Stomach (tissue), 9 donors: ENCODE data around the gene RTN4. TPM values are rescaled to one million over a fixed set of nuclear protein-coding genes. Genes with fewer than 3 reads are reported as not detected.
A peak's percentile ranks its signal among the peaks of the same experiment; 100 is the strongest.

Source experiments
- DNase-seq, 2 donors: peaks; one replicate each; pipeline versions ENCODE4 v3.0.0 to v3.0.0-alpha.2; 2013 to 2019
- H3K27ac ChIP-seq, 5 donors: fragments of 200-600 bp in 4 of 5; sonication (generic) in 4 of 5; one replicate each; pipeline ENCODE4 v1.5.1; 2013 to 2019; ENCODE audit warnings: mild to moderate bottlenecking in 1 of 5, moderate library complexity in 1 of 5
- H3K27me3 ChIP-seq, 3 donors: fragments of 200-600 bp; sonication (generic); one replicate each; pipeline ENCODE4 v1.5.1; 2017 to 2019; ENCODE audit warnings: mixed run types in 1 of 3
- H3K36me3 ChIP-seq, 4 donors: fragments of 200-600 bp; sonication (generic); 1 replicate in 3 of 4; 2 replicates in 1 of 4; pipeline ENCODE4 v1.5.1; 2016 to 2019
- H3K4me1 ChIP-seq, 4 donors: fragments of 200-600 bp; sonication (generic); one replicate each; pipeline ENCODE4 v1.5.1; 2016 to 2019
- H3K4me3 ChIP-seq, 4 donors: fragments of 200-600 bp; sonication (generic) in 3 of 4; one replicate each; pipeline ENCODE4 v1.5.1; 2016 to 2019; ENCODE audit warnings: mild to moderate bottlenecking in 1 of 4
- H3K9me3 ChIP-seq, 4 donors: fragments of 200-600 bp; sonication (generic); one replicate each; pipeline ENCODE4 v1.5.1; 2016 to 2019
- CTCF ChIP-seq, 7 experiments: fragments of 450-650 bp in 4 of 7; fragments of 200-600 bp in 3 of 7; sonication (generic) in 3 of 7; IDR thresholded peaks; one replicate each; pipeline ENCODE4 v1.5.1; 2016 to 2019; ENCODE audit warnings: antibody characterized with exemption in 7 of 7, control low read depth in 2 of 7, mild to moderate bottlenecking in 1 of 7
- EP300 ChIP-seq: sonication (generic); formaldehyde crosslinking; IDR thresholded peaks from one replicate; pipeline ENCODE4 v1.6.1; 2017; ENCODE audit warnings: antibody characterized with exemption
- POLR2A ChIP-seq, 4 donors: fragments of 450-650 bp; IDR thresholded peaks; one replicate each; pipeline ENCODE4 v1.6.1; 2016; ENCODE audit warnings: antibody characterized with exemption in 4 of 4, control low read depth in 2 of 4, mild to moderate bottlenecking in 1 of 4, moderate library complexity in 1 of 4
- POLR2AphosphoS5 ChIP-seq, 3 donors: sonication (generic); formaldehyde crosslinking; IDR thresholded peaks; one replicate each; pipeline ENCODE4 v1.6.1; 2016; ENCODE audit warnings: antibody characterized with exemption in 3 of 3
- WGBS, 5 donors: extraction: QIAGEN DNeasy Blood & Tissue Kit in 3 of 5; methylation state at CpG; one replicate each; pipeline versions ENCODE4 v1.1.5 to v1.1.7; 2013 to 2018; 5-methylcytosine and 5-hydroxymethylcytosine counted together
- intact Hi-C: fragments of 100-400 bp; cut with DNase I; formaldehyde crosslinking; loops from one replicate; pipeline ENCODE4 v1.15.1; 2023; ENCODE audit warnings: low total_unique reads
- polyA plus RNA-seq, 3 donors: library from polyadenylated mRNA; stranded (reverse); fragments of 200-250 nt; gene quantifications; one replicate each; pipeline ENCODE4 v1.2.3, GENCODE V29; 2013
- total RNA-seq, 5 donors: library from RNA; depleted of rRNA; stranded (reverse); fragments of >200 nt; gene quantifications; one replicate each; pipeline versions ENCODE4 v1.1.0 to v1.2.3, GENCODE V29; 2014 to 2016
- donor health status: healthy with polysubstance abuse.
- donor health status: Bipolar disorder and iron deficiency.
- donor health status: healthy.

Gene RTN4
- total and polyA plus RNA-seq, 8 donors = 40.8 to 463 (median 126) TPM

GRCh38 chr2:54946220-54946805 is 103.9 kb downstream of the RTN4 start:
- 76 to 78% (median 78%) methylated on average over 9 of the region's 9 CpGs for WGBS, 5 donors
- TF ChIP-seq CTCF (IDR thresholded peaks at IDR 0.05) (no peak), POLR2A (IDR thresholded peaks at IDR 0.05) (no peak), POLR2AphosphoS5 (IDR thresholded peaks at IDR 0.05) (no peak), EP300 (no peak)
- no peak for DNase-seq
- H3K27me3 ChIP-seq = no peaks in the 10 kb centered on the region
- peak overlapping the region in 4 of 5 donors; percentile 25 to 65 (median 44) for H3K27ac ChIP-seq
- H3K36me3 ChIP-seq = no peaks in the 10 kb centered on the region
- peaks cover 0 to 16% (median 11%) of the 10 kb centered on the region in 4 donors for H3K4me1 ChIP-seq
- H3K4me3 ChIP-seq = no peak overlapping the region
- intact Hi-C loops = no loop called here
- no peaks in the 10 kb centered on the region for H3K9me3 ChIP-seq

DNA sequence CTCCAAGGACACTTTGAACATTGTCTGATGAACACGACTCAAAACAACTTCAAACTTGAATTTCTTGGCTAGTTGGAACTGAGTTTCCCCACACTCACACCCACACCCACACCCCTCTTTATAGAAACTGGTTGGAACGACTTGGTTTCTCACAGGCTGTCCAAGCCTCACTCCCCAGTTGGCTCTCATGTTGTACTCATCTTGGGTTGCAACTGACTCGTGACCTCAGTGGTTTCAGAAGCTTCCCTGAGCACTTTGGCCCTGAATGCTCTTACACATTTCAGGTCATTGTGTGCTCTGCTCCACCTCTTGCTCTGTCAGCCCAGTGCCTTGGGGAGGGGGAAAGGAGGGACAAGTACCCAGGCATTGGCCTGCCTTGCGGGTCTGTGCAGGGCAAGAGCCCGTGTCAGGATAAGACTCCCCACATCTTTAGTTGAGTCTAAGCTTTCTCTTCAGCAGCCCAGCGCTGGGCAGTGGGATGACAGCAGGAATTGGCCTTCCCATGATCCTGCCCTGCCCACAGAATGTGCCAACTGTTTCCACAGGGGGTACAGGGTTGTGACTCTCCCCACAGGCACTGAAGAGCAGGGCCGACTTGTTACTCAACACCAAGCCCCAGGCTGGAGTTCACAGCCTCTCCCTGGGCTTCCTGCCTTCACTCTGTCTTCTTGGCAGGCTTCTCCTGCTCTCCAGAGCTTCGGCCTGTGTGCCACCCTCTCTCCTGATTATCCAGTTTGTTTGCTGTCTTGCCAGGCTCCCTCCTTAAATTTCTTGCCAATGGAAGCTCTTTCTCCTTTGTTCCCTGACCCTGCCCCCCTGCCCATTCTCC is 104.6 kb downstream of the RTN4 start:
- Histone ChIP-seq H3K27me3 (no peaks in the 10 kb centered on the region), H3K4me1 (peaks cover 0 to 16% (median 11%) of the 10 kb centered on the region in 4 donors), H3K27ac (peak overlapping the region in 4 of 5 donors; percentile 25 to 65 (median 44)), H3K9me3 (no peaks in the 10 kb centered on the region), H3K36me3 (no peaks in the 10 kb centered on the region), H3K4me3 (no peak overlapping the region)
- intact Hi-C loops = no loop called here
- no peak for TF ChIP-seq EP300
- no peak for TF ChIP-seq POLR2A (IDR thresholded peaks at IDR 0.05)
- TF ChIP-seq CTCF (IDR thresholded peaks at IDR 0.05) = no peak
- no peak for TF ChIP-seq POLR2AphosphoS5 (IDR thresholded peaks at IDR 0.05)
- DNase-seq = peak; percentile 39 to 40
- WGBS, 5 donors = 53 to 63% (median 58%) methylated on average over 8 of the region's 8 CpGs

DNA sequence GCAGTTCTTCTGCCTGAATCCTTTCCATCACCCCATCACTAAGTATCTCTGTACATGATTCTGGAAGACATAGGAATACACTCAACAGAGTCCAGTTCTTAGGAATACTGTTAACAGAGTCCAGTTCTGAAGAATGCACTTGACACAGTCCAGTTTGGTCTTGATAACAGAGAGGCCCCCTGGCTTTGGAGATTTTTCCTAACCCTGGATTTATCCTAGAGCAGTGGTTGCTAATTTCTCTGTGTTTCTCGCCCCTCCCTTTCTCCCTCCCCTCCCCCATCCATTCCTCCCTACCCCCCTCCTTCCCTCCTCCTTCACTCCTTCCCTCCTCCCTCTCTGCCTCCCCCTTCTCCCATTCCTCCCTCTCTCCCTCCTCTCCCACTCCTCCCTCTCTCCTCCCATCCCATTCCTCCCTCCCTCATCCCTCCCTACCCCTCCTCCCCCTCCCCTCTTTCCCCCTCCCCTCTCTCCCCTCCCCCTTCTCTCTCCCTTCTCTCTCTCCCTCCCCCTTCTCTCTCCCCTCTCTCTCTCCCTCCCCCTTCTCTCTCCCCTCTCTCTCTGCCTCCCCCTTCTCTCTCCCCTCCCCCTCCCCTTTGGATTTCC is 105.4 kb downstream of the RTN4 start:
- Histone ChIP-seq H3K27ac (no peak overlapping the region), H3K4me1 (peaks cover 0 to 16% (median 11%) of the 10 kb centered on the region in 4 donors), H3K4me3 (no peak overlapping the region), H3K9me3 (no peaks in the 10 kb centered on the region), H3K36me3 (no peaks in the 10 kb centered on the region), H3K27me3 (no peaks in the 10 kb centered on the region)
- 78 to 95% (median 86%) methylated on average over 1 of the region's 1 CpG for WGBS, 5 donors
- TF ChIP-seq POLR2A (IDR thresholded peaks at IDR 0.05) (no peak), EP300 (no peak), CTCF (IDR thresholded peaks at IDR 0.05) (no peak), POLR2AphosphoS5 (IDR thresholded peaks at IDR 0.05) (no peak)
- no peak for DNase-seq
- intact Hi-C loops = no loop called here

GRCh38 chr2:54942373-54942772 is 107.9 kb downstream of the RTN4 start:
- Histone ChIP-seq H3K4me1 (peaks cover 0 to 16% (median 11%) of the 10 kb centered on the region in 4 donors), H3K27ac (no peak overlapping the region)
- intact Hi-C loops = no loop called here

More at GRCh38 chr2:54942373-54942772, 107.9 kb downstream of the RTN4 start:
- 78 to 87% (median 78%) methylated on average over 5 of the region's 5 CpGs for WGBS, 5 donors
- Histone ChIP-seq H3K36me3 (no peaks in the 10 kb centered on the region), H3K27me3 (no peaks in the 10 kb centered on the region), H3K4me3 (no peak overlapping the region), H3K9me3 (peaks cover 0 to 10% (median 7%) of the 10 kb centered on the region in 4 donors)
- TF ChIP-seq POLR2A (IDR thresholded peaks at IDR 0.05) (no peak), CTCF (IDR thresholded peaks at IDR 0.05) (no peak), EP300 (no peak), POLR2AphosphoS5 (IDR thresholded peaks at IDR 0.05) (no peak)
- DNase-seq = no peak
